Pancreas (tissue), 10 donors: ENCODE data around the gene JAKMIP1. TPM values are rescaled to one million over a fixed set of nuclear protein-coding genes. Genes with fewer than 3 reads are reported as not detected.
A peak's percentile ranks its signal among the peaks of the same experiment; 100 is the strongest.

ENCODE experiments used
- ATAC-seq, 4 donors: fragments of 200-7000 bp; cut with Tn5 transposase; one replicate each; pipeline versions ENCODE4 v1.8.0 to v1.9.1; 2020; ENCODE audit warnings: mild to moderate bottlenecking in 4 of 4, moderate library complexity in 4 of 4
- DNase-seq, 6 donors: peaks; one replicate each; pipeline ENCODE4 v3.0.0-alpha.2; 2020
- FAIRE-seq: peaks from 2 replicates; lab custom pipeline; 2012; peaks lifted over from hg19 to GRCh38; lab: Jason Lieb, UNC
- H3K27ac ChIP-seq, 4 donors: fragments of 200-600 bp; sonication (generic); 1 replicate in 3 of 4; 2 replicates in 1 of 4; pipeline versions ENCODE4 v1.5.0 to v1.8.0; 2020
- H3K27me3 ChIP-seq, 4 donors: fragments of 200-600 bp; one replicate each; pipeline ENCODE4 v1.8.0; 2021
- H3K36me3 ChIP-seq, 3 donors: fragments of 200-600 bp; sonication (generic) in 1 of 3; one replicate each; pipeline versions ENCODE4 v1.5.0 to v1.8.0; 2020 to 2021
- H3K4me1 ChIP-seq, 3 donors: fragments of 200-600 bp; one replicate each; pipeline ENCODE4 v1.8.0; 2021
- H3K4me3 ChIP-seq, 4 donors: fragments of 200-600 bp; sonication (generic) in 2 of 4; one replicate each; pipeline versions ENCODE4 v1.5.0 to v1.8.0; 2020 to 2021
- H3K9me3 ChIP-seq, 4 donors: fragments of 200-600 bp; one replicate each; pipeline ENCODE4 v1.8.0; 2021
- CTCF ChIP-seq, 4 donors: fragments of 200-600 bp; sonication (generic) in 3 of 4; IDR thresholded peaks; one replicate each; pipeline versions ENCODE4 v1.5.0 to v1.8.0; 2021; ENCODE audit warnings: antibody characterized with exemption in 4 of 4
- WGBS, 2 donors: extraction: QIAGEN DNeasy Blood & Tissue Kit; methylation state at CpG; one replicate each; pipeline ENCODE4 v1.1.7; 2013; 5-methylcytosine and 5-hydroxymethylcytosine counted together
- intact Hi-C, 3 donors: fragments of 100-400 bp; cut with DNase I; formaldehyde crosslinking; loops; one replicate each; pipeline versions ENCODE4 v1.11.1 to v1.14.2; 2022
- polyA plus RNA-seq, 2 donors: library from polyadenylated mRNA; stranded (reverse); fragments of 200-250 nt; gene quantifications; one replicate each; pipeline ENCODE4 v1.2.3, GENCODE V29; 2013
- total RNA-seq, 6 donors: library from RNA; stranded (reverse); fragmentation: NEBNext Ultra II Directional in 4 of 6; extraction: Animal tissue kit (Norgen Biotek cat#: 25700) in 4 of 6; gene quantifications; one replicate each; pipeline versions ENCODE4 v1.2.1 to v1.2.4, GENCODE V29; 2021 to 2023
- donor health status: healthy with polysubstance abuse.
- donor health status: DM: no; HTN: no; CAD: no; lungs with moderate emphysema.
- donor health status: DM: no; HTN: no; CAD: no.
- donor health status: control.
- donor health status: control.
- donor health status: Bipolar disorder and iron deficiency.
- donor health status: DM: yes; HTN: yes; CAD: no.
- donor health status: DM: no; HTN: no; CAD: no.
- donor health status: DM: no; HTN: no; CAD: no.
- donor health status: DM: yes; HTN: yes; CAD: no.

Gene JAKMIP1
- total and polyA plus RNA-seq, 8 donors: 0.16 to 4.3 (median 0.59) TPM

- TF ChIP-seq CTCF (IDR thresholded peaks at IDR 0.05): no peak
- H3K4me3 ChIP-seq: no peak overlapping the region
- no peak for FAIRE-seq
- no peaks in the 10 kb centered on the region for H3K27me3 ChIP-seq
- ATAC-seq: no peak
- H3K4me1 ChIP-seq: no peaks in the 10 kb centered on the region
- DNase-seq: no peak
- H3K36me3 ChIP-seq: no peaks in the 10 kb centered on the region
- H3K27ac ChIP-seq: no peak overlapping the region
- intact Hi-C loops: no loop called here
- 56 to 65% methylated on average over 6 of the region's 6 CpGs for WGBS, 2 donors
- no peaks in the 10 kb centered on the region for H3K9me3 ChIP-seq
Measured at GRCh38 chr4:6029254-6029653, 171.1 kb downstream of the JAKMIP1 start.

GRCh38 chr4:6028168-6028567 is 172.2 kb downstream of the JAKMIP1 start:
- H3K27ac ChIP-seq: no peak overlapping the region
- no peaks in the 10 kb centered on the region for H3K27me3 ChIP-seq
- no peak for TF ChIP-seq CTCF (IDR thresholded peaks at IDR 0.05)
- H3K4me1 ChIP-seq: no peaks in the 10 kb centered on the region
- 54 to 64% methylated on average over 10 of the region's 10 CpGs for WGBS, 2 donors
- no peak for FAIRE-seq
- no peak for ATAC-seq
- no peak for DNase-seq
- H3K9me3 ChIP-seq: no peaks in the 10 kb centered on the region
- H3K36me3 ChIP-seq: no peaks in the 10 kb centered on the region
- H3K4me3 ChIP-seq: no peak overlapping the region
- intact Hi-C loops: no loop called here

- H3K4me1 ChIP-seq: no peaks in the 10 kb centered on the region
- H3K27me3 ChIP-seq: no peaks in the 10 kb centered on the region
- no peak for DNase-seq
- FAIRE-seq: no peak
- no peaks in the 10 kb centered on the region for H3K9me3 ChIP-seq
- no peak for ATAC-seq
- 59 to 61% methylated on average over 9 of the region's 9 CpGs for WGBS, 2 donors
- H3K4me3 ChIP-seq: no peak overlapping the region
- H3K36me3 ChIP-seq: no peaks in the 10 kb centered on the region
- H3K27ac ChIP-seq: no peak overlapping the region
- intact Hi-C loops: no loop called here
- no peak for TF ChIP-seq CTCF (IDR thresholded peaks at IDR 0.05)
Measured at GRCh38 chr4:6027392-6027791, 173.0 kb downstream of the JAKMIP1 start.

GRCh38 chr4:6024313-6024960 is 175.9 kb downstream of the JAKMIP1 start:
- peaks cover 0 to 4% (median 0%) of the 10 kb centered on the region in 4 donors for H3K27me3 ChIP-seq
- intact Hi-C loops: no loop called here
- FAIRE-seq: no peak
- H3K36me3 ChIP-seq: no peaks in the 10 kb centered on the region
- H3K4me1 ChIP-seq: no peaks in the 10 kb centered on the region
- H3K4me3 ChIP-seq: no peak overlapping the region
- no peak for TF ChIP-seq CTCF (IDR thresholded peaks at IDR 0.05)
- H3K9me3 ChIP-seq: no peaks in the 10 kb centered on the region
- peak in 1 of 6 donors; percentile 46 for DNase-seq
- H3K27ac ChIP-seq: no peak overlapping the region
- WGBS, 2 donors: 69 to 70% methylated on average over 20 of the region's 20 CpGs
- no peak for ATAC-seq

- intact Hi-C loops: no loop called here
- FAIRE-seq (no peak), DNase-seq (no peak)
Measured at GRCh38 chr4:6023731-6024130, 176.6 kb downstream of the JAKMIP1 start.

More at GRCh38 chr4:6023731-6024130, 176.6 kb downstream of the JAKMIP1 start:
- H3K36me3 ChIP-seq: no peaks in the 10 kb centered on the region
- no peak for ATAC-seq
- no peaks in the 10 kb centered on the region for H3K9me3 ChIP-seq
- H3K27me3 ChIP-seq: peaks cover 0 to 4% (median 0%) of the 10 kb centered on the region in 4 donors
- H3K4me3 ChIP-seq: no peak overlapping the region
- H3K27ac ChIP-seq: no peak overlapping the region
- 71 to 84% methylated on average over 10 of the region's 10 CpGs for WGBS, 2 donors
- no peak for TF ChIP-seq CTCF (IDR thresholded peaks at IDR 0.05)
- H3K4me1 ChIP-seq: no peaks in the 10 kb centered on the region
